A673 (cell line): ENCODE results near the gene TTC28. TPM values are rescaled to one million over a fixed set of nuclear protein-coding genes. Genes with fewer than 3 reads are reported as not detected.
"Not testable (repeated sequence)": the region's sequence is repeated elsewhere in the genome, so short reads cannot be mapped to it uniquely, and the experiment has no call there.

ENCODE experiments used
- BruUV-seq: library from RNA; stranded (reverse); fragments of 400-500 nt; replicated peaks from 2 replicates; lab custom pipeline; 2021; lab: Mats Ljungman, UMichigan
- CTCF ChIA-PET: fragments of 300-600 bp; sonication (Branson Sonifier 250); formaldehyde crosslinking; loops from one replicate; lab custom pipeline; 2022; ENCODE audit warnings: antibody characterized with exemption; lab: Charles Lee
- POLR2A ChIA-PET: fragments of 300-600 bp; sonication (Branson Sonifier 250); formaldehyde crosslinking; loops from one replicate; lab custom pipeline; 2022; ENCODE audit warnings: antibody characterized with exemption; ENCODE audit not compliant: low non-redundant PET; lab: Charles Lee
- DNase-seq: peaks from one replicate; pipeline ENCODE4 v3.0.0-alpha.2; 2015; ENCODE audit warnings: low spot score
- H3K27ac ChIP-seq: fragments of 200-600 bp; sonication (generic); 2 replicates; pipeline ENCODE4 v1.5.1; 2016; ENCODE audit warnings: mixed run types, low read depth, mild to moderate bottlenecking, mixed read lengths, antibody characterized with exemption, low read length; ENCODE audit not compliant: poor library complexity, severe bottlenecking
- H3K27me3 ChIP-seq: fragments of 200-600 bp; sonication (generic); replicated peaks from 2 replicates; pipeline ENCODE4 v1.6.1; 2017; ENCODE audit warnings: mixed run types, low read depth, mild to moderate bottlenecking, mixed read lengths, antibody characterized with exemption, low read length; ENCODE audit not compliant: insufficient read depth, poor library complexity
- H3K36me3 ChIP-seq: fragments of 200-600 bp; sonication (generic); 2 replicates; pipeline ENCODE4 v1.6.1; 2016; ENCODE audit warnings: mixed run types, mild to moderate bottlenecking, mixed read lengths, antibody characterized with exemption, low read length; ENCODE audit not compliant: insufficient read depth, poor library complexity, severe bottlenecking
- H3K4me1 ChIP-seq: fragments of 200-600 bp; sonication (generic); 2 replicates; pipeline ENCODE4 v1.6.1; 2017; ENCODE audit warnings: mixed run types, mild to moderate bottlenecking, mixed read lengths, antibody characterized with exemption, low read length; ENCODE audit not compliant: insufficient read depth, poor library complexity, severe bottlenecking
- H3K4me3 ChIP-seq: fragments of 200-600 bp; sonication (generic); 2 replicates; pipeline ENCODE4 v1.5.1; 2016; ENCODE audit warnings: low read depth, mixed run types, mild to moderate bottlenecking, mixed read lengths, low read length; ENCODE audit not compliant: poor library complexity, severe bottlenecking
- H3K9me3 ChIP-seq: fragments of 200-600 bp; sonication (generic); 2 replicates; pipeline ENCODE4 v1.6.1; 2016; ENCODE audit warnings: mixed run types, low read depth, mild to moderate bottlenecking, mixed read lengths, antibody characterized with exemption, low read length; ENCODE audit not compliant: poor library complexity, severe bottlenecking
- EZH2 ChIP-seq: fragments of 200-600 bp; sonication (generic); IDR thresholded peaks from 2 replicates; pipeline ENCODE4 v1.6.1; 2017; ENCODE audit warnings: borderline replicate concordance, low read depth, mild to moderate bottlenecking, mixed read lengths, antibody characterized with exemption, low read length; ENCODE audit not compliant: poor library complexity, severe bottlenecking
- intact Hi-C: fragments of 100-400 bp; cut with micrococcal nuclease; formaldehyde crosslinking; loops from one replicate; pipeline ENCODE4 v1.10.0; 2022; ENCODE audit not compliant: unreplicated experiment
- total RNA-seq: library from RNA; stranded (reverse); gene quantifications from 2 replicates; pipeline ENCODE4 v1.2.3, GENCODE V29; 2021
- TF ChIP-seq, protein P1 (sequence below): fragments of 300-800, 200-600 bp; sonication (generic); conservative IDR thresholded peaks from 2 replicates; pipeline ENCODE4 v1.5.1; 2017; ENCODE audit warnings: low read depth, mild to moderate bottlenecking, antibody characterized with exemption, low read length, moderate library complexity, mixed read lengths

Gene TTC28
- total RNA-seq, 1 experiment from 2014 or later, result 48.7 TPM

DNA sequence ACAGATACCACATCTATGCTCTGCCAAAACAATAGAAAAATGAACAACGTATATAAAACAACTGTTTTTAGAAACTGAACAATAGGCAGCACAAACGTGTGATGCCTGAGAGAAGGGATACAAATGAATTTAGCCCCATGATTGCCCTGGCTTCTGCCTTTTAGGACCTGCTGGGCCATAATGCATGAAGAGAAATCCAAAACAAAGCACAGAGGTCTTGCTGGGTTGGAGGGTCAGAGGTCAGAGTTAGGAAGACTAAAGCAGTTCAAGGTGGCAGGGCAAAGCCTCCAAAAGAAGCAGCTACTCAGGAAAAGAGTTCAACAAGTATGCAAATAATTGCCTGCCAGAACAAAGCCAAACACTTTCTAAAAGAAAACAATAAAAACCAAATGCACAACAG is 138.5 kb downstream of the TTC28 start:
- CTCF ChIA-PET, result no interaction called here
- Histone ChIP-seq H3K27ac (no peak overlapping the region), H3K9me3 (peaks cover 9% of the 10 kb centered on the region), H3K36me3 (no peaks in the 10 kb centered on the region), H3K4me1 (no peaks in the 10 kb centered on the region), H3K27me3 (no peaks in the 10 kb centered on the region), H3K4me3 (no peak overlapping the region)
- BruUV-seq, result no TSS peak
- POLR2A ChIA-PET, result no interaction called here
- no peak for DNase-seq
- TF ChIP-seq EZH2, result no peak
- TF ChIP-seq, protein P1, sequence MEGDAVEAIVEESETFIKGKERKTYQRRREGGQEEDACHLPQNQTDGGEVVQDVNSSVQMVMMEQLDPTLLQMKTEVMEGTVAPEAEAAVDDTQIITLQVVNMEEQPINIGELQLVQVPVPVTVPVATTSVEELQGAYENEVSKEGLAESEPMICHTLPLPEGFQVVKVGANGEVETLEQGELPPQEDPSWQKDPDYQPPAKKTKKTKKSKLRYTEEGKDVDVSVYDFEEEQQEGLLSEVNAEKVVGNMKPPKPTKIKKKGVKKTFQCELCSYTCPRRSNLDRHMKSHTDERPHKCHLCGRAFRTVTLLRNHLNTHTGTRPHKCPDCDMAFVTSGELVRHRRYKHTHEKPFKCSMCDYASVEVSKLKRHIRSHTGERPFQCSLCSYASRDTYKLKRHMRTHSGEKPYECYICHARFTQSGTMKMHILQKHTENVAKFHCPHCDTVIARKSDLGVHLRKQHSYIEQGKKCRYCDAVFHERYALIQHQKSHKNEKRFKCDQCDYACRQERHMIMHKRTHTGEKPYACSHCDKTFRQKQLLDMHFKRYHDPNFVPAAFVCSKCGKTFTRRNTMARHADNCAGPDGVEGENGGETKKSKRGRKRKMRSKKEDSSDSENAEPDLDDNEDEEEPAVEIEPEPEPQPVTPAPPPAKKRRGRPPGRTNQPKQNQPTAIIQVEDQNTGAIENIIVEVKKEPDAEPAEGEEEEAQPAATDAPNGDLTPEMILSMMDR, result no peak
- intact Hi-C loops, result no loop called here

DNA sequence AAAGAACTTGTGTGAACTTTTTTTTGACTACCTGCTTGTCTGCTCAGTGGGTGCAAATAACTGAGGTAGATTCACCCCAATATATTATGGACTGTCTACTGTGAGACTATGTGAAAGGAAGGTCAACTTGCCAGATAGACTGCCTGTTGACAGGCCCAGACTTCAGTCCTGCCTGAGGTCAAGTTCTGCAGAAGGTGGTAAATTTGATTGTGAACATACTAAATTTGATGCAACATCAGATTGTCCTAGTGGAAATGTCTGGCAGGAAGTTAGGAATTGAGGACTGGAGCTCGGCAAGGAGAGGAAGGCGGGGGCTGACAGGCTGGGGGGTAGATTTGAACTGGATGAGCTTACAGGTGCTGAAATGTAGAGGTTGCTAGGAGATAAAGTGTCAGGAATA is 140.7 kb downstream of the TTC28 start:
- Histone ChIP-seq H3K36me3 (no peaks in the 10 kb centered on the region), H3K4me3 (no peak overlapping the region), H3K9me3 (peaks cover 9% of the 10 kb centered on the region), H3K27ac (no peak overlapping the region), H3K4me1 (no peaks in the 10 kb centered on the region), H3K27me3 (no peaks in the 10 kb centered on the region)
- intact Hi-C loops, result no loop called here
- CTCF ChIA-PET, result no interaction called here
- DNase-seq, result no peak
- TF ChIP-seq, protein P1, result no peak
- no peak for TF ChIP-seq EZH2
- BruUV-seq, result no TSS peak
- POLR2A ChIA-PET, result no interaction called here

DNA sequence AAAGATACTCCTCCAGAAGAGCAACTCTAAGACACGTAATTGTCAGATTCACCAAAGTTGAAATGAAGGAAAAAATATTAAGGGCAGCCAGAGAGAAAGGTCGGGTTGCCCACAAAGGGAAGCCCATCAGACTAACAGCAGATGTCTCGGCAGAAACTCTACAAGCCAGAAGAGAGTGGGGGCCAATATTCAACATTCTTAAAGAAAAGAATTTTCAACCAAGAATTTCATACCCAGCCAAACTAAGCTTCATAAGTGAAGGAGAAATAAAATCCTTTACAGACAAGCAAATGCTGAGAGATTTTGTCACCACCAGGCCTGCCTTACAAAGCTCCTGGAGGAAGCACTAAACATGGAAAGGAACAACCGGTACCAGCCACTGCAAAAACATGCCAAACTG is 149.1 kb downstream of the TTC28 start:
- POLR2A ChIA-PET, DNase-seq, intact Hi-C loops, H3K4me3 ChIP-seq, H3K27me3 ChIP-seq, H3K36me3 ChIP-seq, H3K4me1 ChIP-seq, H3K27ac ChIP-seq, BruUV-seq, CTCF ChIA-PET, H3K9me3 ChIP-seq: not testable (repeated sequence)

DNA sequence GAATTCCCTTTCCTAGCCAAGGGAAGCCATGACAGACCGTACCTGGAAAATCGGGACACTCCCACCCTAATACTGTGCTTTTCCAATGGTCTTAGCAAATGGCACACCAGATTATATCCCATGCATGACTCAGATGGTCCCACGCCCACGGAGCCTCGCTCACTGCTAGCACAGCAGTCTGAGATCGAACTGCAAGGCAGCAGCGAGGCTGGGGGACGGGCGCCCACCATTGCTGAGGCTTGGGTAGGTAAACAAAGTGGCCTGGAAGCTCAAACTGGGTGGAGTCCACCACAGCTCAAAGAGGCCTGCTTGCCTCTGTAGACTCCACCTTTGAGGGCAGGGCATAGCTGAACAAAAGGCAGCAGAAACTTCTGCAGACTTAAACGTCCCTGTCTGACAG is 150.5 kb downstream of the TTC28 start:
- H3K36me3 ChIP-seq, DNase-seq, CTCF ChIA-PET, POLR2A ChIA-PET, H3K4me1 ChIP-seq, H3K27ac ChIP-seq, H3K9me3 ChIP-seq, intact Hi-C loops, H3K27me3 ChIP-seq, H3K4me3 ChIP-seq, BruUV-seq: not testable (repeated sequence)
